ENCODE data around the gene TEX22.

TEX22 gene

GRCh38 chr14:105436891-105437722, 38.8 kb downstream of the TEX22 start:
- DNase-seq (ENCODE audit: low read depth) = peak; percentile 68
- no peak for TF ChIP-seq CTCF (IDR thresholded peaks at IDR 0.05; ENCODE audit: insufficient read depth, low read depth, low read length, missing control alignments)
- H3K4me3 ChIP-seq (ENCODE audit: low read length) = no peak overlapping the region

GRCh38 chr14:105437723-105438500, 39.6 kb downstream of the TEX22 start:
- no peak for TF ChIP-seq CTCF (IDR thresholded peaks at IDR 0.05; ENCODE audit: insufficient read depth, low read depth, low read length, missing control alignments)

GRCh38 chr14:105439179-105439578, 40.8 kb downstream of the TEX22 start:
- no peak for DNase-seq (ENCODE audit: low read depth)
- TF ChIP-seq CTCF (IDR thresholded peaks at IDR 0.05; ENCODE audit: insufficient read depth, low read depth, low read length, missing control alignments) = no peak
- no peak overlapping the region for H3K4me3 ChIP-seq (ENCODE audit: low read length)

More at GRCh38 chr14:105437723-105438500, 39.6 kb downstream of the TEX22 start:
- H3K4me3 ChIP-seq (ENCODE audit: low read length) = no peak overlapping the region
- no peak for DNase-seq (ENCODE audit: low read depth)

GRCh38 chr14:105439710-105440553, 41.6 kb downstream of the TEX22 start:
- TF ChIP-seq CTCF (IDR thresholded peaks at IDR 0.05; ENCODE audit: insufficient read depth, low read depth, low read length, missing control alignments) = no peak
- H3K4me3 ChIP-seq (ENCODE audit: low read length) = no peak overlapping the region
- peak; percentile 13 for DNase-seq (ENCODE audit: low read depth)

GRCh38 chr14:105440554-105440900, 42.2 kb downstream of the TEX22 start:
- no peak for TF ChIP-seq CTCF (IDR thresholded peaks at IDR 0.05; ENCODE audit: insufficient read depth, low read depth, low read length, missing control alignments)
- no peak for DNase-seq (ENCODE audit: low read depth)
- no peak overlapping the region for H3K4me3 ChIP-seq (ENCODE audit: low read length)

GRCh38 chr14:105440992-105441391, 42.7 kb downstream of the TEX22 start:
- no peak for DNase-seq (ENCODE audit: low read depth)
- no peak for TF ChIP-seq CTCF (IDR thresholded peaks at IDR 0.05; ENCODE audit: insufficient read depth, low read depth, low read length, missing control alignments)
- no peak overlapping the region for H3K4me3 ChIP-seq (ENCODE audit: low read length)

All from epithelial cell of esophagus (primary cell).